Measurements from ENCODE around the gene SPDYE17.
"Not testable (repeated sequence)": the region's sequence is repeated elsewhere in the genome, so short reads cannot be mapped to it uniquely, and the experiment has no call there.

Gene SPDYE17, protein sequence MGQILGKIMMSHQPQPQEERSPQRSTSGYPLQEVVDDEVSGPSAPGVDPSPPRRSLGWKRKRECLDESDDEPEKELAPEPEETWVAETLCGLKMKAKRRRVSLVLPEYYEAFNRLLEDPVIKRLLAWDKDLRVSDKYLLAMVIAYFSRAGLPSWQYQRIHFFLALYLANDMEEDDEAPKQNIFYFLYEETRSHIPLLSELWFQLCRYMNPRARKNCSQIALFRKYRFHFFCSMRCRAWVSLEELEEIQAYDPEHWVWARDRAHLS

DNA sequence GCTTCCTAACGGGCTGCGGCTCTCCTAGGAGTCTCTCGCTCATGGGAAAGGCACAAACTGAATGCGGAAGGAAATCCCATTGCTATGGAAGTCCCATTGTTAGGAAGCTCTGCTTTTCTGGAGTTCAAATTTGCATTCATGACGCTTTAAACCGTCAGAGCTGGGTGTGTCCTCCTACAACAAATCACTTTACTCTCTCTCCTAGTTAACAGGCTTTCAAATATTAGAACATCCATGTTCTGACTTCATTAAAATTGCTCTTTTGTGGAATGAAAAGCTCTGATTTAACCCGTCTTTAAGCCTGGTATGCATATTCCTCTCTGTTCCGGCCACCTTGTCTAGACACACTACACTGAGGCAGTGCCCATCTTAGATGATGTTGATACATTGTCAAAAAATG, at the start of gene SPDYE17:
SPDYE17 (minus strand) TSS at position 101 of the 400 bp plus-strand sequence. CDS start 1,791 bp downstream, outside the sequence.
- not testable (repeated sequence) for DNase-seq

DNA sequence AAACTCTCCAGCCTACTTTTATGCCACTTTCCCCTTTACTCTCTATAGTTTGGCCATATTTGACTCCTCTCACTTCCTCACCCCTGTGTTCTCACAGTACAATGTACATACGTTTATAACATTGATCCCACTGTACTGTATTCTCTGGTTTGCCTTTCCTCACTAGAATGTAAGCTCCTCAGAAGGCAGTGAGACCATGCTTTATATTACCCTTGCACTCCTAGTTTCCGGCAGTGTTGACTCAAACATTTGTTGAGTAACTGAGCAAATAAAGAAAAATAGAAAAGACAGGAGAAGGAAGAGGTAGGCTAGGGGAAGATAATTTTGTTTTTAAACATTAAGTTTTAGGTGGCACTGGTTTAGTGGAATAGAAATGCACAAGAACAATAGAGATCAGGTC, 48.1 kb upstream of the SPDYE17 start:
- not testable (repeated sequence) for DNase-seq

DNA sequence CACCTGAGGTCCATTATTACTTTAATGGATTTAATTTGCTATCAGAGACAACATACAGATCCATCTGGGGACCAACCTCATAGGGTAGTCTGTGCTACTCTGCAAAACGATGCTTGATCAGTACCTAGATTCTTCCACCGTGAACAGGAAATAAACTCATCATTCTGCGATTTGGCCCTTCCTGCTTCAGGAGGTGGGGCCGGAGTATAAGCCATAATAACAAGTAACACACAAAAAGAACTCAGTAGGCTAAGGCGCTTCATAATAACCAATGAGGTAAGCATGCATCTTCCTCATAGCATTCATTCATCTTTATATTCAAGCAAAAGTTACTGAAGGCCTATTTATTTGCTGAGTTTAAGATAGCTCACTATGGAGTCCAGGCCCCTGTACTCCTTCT, 47.5 kb upstream of the SPDYE17 start:
- DNase-seq, result not testable (repeated sequence)

DNA sequence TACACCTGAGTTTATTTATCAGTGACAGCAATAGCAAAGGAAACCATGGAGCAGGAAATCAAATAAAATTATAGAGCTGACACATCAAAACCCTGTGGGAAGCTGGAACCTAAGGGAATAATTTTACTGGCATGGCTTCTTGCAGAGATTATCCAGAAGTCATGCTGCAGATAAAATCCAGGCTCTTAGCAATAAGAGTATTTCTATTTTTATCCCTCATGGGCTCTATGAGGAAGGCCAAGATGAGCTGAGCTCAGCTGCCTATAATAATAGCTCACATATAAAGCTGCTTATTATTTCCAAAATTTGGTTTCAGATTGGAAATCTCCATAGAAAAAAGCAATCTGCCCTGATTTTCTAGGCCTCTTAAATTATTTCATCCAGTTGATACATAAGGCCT, 47.0 kb upstream of the SPDYE17 start:
- DNase-seq, result not testable (repeated sequence)

DNA sequence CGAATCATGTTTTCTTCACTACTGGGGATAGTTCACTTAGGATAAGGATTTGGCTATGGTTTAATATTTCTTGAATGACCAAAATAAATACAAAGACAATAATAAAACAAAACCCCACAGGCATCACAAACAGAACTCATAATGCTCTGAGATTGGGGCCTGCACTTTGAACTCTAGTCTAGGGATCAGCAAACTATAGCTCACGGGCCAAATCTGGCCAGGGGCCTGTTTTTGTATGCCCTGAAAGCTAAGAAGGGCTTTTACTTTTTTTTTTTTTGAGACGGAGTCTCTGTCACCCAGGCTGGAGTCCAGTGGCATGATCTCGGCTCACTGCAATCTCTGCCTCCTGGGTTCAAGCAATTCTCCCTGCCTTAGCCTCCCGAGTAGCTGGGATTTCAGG, 44.9 kb upstream of the SPDYE17 start:
- not testable (repeated sequence) for DNase-seq

DNA sequence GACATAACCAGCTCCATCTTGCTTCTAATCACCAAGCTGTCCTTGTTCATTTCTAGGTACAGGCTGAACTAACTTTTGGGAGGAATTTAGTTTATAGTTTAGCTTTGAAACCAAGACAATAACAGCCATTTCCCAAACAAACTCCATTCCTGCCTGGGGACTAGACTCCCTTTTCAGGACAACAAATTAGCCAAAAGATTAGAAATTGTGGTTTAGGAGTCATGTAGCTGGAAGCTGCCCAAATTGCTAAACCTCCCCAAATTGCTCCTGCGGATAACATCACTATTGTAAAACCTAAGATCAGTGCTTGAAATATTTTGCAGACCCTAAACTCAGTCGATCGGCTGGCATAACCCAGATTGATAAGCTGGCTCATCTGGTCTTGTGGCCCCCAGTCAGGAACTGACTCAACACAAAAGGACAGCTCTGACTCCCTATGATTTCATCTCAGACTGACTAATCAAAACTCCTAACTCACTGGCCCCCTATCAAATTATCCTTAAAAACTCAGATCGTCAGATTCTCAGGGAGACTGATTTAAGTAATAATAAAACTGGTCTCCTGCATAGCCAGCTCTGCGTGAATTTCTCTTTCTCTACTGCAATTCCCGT, 42.7 kb upstream of the SPDYE17 start:
- DNase-seq, result not testable (repeated sequence)

DNA sequence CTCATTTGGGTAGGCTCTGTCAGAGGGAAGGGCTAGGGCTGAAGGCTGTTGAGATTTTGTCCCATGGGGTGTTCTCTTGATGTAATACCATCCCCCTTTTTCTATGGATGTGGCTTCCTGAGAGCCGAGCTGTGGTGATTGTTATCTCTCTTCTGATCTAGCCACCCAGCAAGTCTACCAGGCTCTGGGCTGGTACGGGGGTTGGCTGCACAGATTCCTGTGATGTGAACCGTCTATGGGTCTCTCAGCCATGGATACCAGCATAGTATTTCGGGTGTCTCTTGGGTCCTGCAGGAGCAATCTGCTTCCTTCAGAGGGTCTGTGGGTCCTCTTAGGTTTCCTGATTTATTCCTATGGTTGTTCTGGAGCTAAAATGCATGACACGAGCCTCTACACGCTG, 38.9 kb upstream of the SPDYE17 start:
- not testable (repeated sequence) for DNase-seq

DNA sequence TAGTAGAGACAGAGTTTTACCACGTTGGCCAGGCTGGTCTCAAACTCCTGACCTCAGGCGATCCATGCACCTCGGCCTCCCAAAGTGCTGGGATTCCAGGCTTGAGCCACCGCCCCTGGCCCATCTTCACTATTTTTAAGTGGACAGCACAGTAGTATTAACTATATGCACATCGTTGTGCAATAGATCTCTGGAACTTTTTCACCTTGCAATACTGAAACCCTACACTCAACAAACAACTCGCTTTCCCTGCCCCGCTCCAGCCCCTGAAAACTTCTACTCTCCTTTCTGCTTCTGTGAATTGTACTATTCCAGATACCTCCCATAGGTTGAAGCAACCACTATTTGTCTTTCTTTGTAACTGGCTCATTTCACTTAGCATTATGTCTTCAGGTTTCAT, 33.7 kb upstream of the SPDYE17 start:
- not testable (repeated sequence) for DNase-seq

DNA sequence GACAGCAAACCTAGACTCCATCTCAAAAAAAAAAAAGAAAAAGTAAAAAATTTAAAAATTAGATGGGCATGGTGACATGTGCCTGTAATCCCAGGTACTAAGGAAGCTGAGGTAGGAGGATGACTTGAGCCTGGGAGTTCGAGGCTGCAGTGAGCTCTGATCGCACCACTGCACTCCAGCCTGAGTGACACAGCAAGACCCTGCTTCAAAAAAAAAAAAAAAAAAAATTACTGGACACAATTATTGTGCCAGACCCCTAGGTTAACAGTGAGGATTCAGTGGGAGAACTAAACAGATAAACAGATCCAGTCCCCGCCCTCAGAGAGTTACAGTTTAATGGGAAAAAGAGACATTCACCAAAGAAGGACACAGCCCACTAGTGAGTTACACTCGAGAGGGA, 31.6 kb upstream of the SPDYE17 start:
- not testable (repeated sequence) for DNase-seq

DNA sequence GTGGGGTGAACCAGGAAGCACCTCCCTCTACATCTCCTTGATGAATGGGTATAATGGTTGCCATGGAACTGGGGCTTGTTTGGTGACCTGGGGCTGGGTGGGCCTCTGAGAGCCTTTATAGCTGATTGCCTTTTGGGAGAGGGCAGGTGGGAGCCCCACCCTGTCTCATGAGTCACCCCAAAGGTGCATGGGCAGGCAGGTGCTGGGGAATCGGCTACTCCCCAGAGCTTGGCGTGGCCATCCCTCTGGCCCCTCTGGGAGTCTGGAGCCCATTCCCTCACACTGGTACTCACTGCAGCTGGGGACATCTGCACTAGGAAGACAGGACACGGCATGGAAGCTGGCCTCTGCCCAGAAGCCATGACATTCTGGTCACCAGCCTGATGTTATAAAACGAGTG, 30.4 kb upstream of the SPDYE17 start, which contains the start of gene SPDYE18:
SPDYE18 (minus strand) TSS at position 2 of the 400 bp plus-strand sequence. CDS start 2,046 bp downstream, outside the sequence.
- DNase-seq, result not testable (repeated sequence)

DNA sequence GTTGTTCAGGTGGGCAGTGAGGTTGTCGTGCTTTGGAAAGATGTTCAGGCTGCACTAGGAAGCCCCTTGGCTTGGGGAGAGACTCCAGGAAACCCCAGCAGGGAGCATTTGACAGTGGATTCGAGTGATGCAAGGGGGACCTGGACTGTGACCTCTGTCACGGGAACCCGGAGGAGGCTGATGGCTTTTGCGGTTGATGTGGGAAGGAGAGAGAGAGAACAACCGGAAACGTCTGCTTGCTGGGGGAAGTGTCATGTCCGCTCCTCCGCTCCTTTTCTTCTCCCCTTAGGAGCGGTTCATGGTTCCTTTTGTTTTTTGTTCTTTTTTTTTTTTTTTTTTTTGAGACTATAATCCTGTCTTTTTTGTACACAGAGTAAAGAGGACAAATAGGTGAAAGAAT, 5.8 kb downstream of the SPDYE17 start:
- DNase-seq, result not testable (repeated sequence)

DNA sequence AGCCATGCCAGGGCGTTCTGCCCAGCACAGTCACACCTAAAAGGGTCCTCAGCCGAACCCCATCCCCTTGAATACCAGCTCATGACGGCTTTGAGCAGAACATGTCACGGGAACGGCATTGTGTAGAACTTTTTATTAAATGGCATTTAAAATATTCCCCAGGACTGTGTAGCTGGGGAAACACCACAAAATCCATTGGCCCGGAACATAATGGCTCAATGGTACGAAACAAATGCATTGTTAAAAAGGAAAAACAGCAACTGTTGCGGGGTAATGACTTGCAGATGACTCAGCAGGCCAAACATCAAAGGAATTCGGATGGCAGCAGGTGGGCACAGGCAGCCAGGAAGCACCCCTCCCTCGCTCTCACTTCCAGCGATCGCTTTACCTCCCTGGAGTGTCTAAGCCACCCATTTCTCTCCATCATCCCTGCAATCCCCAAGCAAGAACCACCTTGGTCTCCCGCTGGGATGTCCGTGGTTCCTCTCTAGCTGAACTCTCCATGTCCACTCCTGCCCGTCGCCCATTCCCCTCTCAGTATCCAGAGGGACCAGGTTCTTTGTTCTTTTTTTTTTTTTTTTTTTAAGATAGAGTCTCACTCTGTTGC, 22.0 kb downstream of the SPDYE17 start:
- DNase-seq, result peak; percentile 17

DNA sequence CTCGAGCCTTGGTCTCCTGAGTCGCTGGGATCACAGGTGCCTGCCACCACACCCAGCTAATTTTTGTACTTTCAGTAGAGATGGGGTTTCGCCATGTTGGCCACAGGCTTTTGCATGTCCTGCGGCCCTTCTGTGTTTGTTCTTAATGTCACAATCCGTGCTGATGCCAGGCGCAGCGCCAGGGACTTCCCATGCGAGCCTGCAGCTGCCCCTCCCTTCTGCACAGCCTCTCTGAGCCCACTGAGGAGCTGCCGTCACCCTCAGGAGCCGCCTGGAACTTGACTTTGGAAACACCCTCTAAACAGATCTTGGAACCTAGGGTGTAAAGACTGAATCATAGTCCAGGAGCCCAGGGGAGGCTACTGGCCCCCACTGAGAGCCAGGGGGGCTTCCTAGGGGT, 24.2 kb downstream of the SPDYE17 start:
- peak; percentile 1 for DNase-seq

DNA sequence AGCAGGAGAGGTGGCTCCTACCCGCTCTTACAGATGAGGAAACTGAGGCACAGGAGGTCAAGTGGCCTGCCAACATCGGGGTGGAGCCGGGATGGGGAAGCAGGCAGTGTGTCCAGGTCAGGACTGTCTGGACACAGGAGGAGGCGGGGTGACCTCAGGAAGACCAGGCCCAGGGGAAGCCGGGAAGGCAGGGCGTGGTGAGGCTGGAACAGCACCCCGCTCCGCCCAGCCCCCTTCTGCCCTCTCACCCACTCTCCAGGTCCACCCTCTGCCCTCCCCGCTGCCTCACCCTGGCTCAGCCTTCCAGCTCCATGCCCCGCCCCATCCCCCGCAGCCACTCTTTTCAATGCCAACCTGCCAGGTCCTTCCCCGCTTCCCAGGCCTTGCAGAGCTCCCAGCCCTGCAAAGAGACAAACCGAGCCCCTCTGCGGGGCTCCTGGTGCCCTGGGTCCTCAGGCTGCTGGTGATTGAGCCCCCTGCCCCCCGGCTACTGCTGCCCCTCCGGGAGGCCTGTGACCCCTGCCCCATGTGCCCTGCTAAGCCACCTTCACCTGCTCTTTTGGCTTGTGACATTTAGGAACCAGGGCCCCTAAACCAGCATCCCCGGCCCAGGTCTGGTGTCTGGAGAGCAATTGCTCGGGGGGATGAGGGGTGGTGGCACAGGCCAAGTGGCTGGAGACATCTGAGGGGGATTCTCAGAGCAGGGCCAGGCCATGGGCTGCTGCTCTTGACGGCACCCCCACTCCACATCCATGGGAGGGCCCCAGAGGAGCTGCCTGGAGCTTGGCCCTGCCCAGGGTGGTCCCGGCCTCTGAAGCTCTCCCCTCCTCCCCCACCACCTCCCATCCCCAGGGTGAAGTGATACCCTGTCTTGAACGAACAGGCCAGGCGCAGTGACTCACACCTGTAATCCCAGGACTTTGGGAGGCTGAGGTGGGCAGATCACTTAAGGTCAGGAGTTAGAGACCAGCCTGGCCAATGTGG, 25.7 kb downstream of the SPDYE17 start:
- not testable (repeated sequence) for DNase-seq

DNA sequence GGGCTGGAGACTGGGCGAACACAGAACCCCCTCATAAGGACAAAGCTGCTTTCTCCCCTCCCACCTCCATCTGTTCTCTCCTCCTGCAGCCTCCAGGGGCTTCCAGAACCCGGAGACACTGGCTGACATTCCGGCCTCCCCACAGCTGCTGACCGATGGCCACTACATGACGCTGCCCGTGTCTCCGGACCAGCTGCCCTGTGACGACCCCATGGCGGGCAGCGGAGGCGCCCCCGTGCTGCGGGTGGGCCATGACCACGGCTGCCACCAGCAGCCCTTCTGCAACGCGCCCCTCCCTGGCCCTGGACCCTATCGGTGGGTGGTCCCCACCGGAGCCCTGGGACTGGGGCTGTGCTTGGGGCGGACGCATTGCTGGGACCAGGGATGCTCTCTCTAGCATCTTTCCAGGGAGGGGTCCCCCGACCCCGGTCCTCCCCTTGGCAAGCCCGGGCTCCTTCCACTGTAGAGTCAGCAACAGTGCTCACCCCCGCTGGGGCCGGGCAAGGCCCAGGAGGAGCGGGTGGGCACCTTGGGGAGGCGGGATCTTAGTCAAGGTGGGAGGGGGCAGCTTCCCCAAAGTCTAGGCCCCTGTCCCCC, 26.6 kb downstream of the SPDYE17 start:
- not testable (repeated sequence) for DNase-seq

DNA sequence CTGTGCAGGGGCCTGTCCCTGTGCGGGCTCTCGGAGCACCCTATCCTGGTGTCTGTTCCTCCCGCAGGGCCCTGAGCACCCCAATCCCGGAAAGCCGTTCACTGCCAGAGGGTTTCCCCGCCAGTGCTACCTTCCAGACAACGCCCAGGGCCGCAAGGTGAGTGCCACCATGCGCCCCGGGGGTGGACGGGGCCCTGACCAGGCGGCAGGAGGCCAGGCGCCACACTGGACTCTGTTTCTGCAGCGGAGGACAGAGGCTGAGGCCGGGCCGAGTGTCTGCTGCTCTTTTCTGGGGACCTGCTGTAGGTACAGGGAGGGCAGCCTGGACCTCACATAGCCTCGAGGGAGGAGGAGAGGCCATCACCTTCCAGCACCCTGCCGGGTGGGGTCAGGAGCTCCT, 28.0 kb downstream of the SPDYE17 start:
- DNase-seq, result not testable (repeated sequence)

DNA sequence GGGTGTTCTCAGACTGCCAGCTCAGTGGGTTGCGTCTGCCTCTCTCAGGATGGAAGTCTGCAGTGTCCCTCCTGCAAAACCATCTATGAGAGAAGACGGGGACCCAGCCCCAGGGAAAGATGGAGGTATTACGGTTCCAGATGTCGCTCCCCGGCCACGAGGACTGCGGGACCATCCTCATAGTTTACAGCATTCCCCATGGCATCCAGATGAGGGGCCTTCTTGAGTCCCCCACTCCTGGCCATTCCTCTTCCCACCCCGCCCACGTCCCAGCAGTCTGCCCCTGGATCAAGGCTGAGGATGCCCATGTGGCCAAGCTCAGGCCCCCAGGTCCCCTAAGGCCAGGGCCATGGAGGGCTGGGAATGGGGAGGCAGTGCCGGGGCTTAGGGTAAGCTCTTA, 28.9 kb downstream of the SPDYE17 start:
- not testable (repeated sequence) for DNase-seq

DNA sequence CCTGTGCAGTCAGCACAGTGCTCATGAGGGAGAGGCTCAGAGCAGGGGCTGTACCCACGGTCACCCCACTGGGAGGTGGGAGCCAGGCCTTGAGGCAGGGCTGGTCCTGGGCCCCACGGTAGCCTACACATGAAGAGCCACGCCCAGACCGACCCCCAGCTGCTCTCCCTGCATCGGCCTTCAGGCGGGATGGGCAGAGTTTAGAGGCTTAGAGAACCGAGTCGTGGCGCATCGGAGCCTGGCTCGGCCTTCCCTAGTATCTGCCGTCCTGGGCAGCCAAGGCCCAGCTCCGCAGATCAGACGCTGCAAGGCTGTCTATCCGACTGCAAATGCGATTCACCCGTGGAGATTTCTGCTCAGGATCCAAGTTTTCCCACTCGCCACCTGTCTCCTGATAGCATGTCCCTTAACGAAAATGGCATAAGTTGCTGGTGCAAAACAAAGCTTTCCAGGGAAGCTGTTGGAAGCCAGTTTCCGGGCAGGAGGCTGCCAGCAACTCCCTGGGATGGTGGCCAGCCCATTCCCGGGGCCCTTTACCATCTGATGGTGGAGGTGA, 29.4 kb downstream of the SPDYE17 start:
- DNase-seq, result peak; percentile 0

DNA sequence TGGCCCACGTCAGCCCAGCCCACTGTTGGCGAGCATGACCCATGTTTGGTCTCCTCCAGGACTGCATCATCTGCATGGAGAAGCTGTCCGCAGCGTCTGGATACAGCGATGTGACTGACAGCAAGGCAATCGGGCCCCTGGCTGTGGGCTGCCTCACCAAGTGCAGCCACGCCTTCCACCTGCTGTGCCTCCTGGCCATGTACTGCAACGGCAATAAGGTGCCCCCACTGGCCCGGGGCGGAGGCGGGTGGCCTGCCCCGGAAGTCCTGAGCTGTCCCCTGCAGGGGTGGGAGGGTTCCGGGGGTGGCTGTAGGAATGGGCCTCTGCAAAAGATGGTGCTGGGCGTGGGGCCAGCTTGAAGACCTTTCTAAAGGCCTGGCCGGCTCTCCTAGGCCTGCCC, 30.1 kb downstream of the SPDYE17 start:
- DNase-seq, result not testable (repeated sequence)

DNA sequence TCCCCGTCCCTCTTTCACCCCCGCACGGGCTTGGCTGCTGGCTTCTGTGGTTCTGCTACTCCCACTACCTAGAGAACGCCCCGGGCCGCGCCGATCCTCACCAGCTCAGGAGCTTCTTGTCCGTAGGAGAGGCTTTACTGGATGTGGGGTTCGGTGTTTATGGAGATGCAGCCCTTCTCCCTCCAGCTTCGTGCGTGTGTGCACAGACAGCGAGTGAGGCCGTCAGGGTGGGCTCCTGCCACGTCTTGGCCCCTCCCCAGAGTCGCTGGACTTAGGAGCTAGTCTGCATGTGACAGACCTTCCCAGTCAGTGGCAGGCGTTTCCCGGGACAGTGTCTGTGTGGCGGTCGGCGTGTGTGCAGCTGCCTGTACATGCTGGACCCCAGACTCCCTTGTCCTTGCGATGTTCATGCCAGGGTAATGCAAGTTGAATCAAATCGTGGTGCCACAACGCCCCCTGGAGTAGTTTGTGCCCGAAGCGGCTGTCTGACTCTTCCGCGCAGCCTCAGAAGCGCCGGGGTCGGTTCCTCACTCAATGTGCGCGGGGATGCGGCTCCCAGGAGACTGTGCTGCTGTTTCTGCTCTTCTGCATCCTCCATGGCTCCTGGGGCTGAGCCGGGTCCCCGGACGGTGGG, 32.6 kb downstream of the SPDYE17 start:
- DNase-seq, result not testable (repeated sequence)

DNA sequence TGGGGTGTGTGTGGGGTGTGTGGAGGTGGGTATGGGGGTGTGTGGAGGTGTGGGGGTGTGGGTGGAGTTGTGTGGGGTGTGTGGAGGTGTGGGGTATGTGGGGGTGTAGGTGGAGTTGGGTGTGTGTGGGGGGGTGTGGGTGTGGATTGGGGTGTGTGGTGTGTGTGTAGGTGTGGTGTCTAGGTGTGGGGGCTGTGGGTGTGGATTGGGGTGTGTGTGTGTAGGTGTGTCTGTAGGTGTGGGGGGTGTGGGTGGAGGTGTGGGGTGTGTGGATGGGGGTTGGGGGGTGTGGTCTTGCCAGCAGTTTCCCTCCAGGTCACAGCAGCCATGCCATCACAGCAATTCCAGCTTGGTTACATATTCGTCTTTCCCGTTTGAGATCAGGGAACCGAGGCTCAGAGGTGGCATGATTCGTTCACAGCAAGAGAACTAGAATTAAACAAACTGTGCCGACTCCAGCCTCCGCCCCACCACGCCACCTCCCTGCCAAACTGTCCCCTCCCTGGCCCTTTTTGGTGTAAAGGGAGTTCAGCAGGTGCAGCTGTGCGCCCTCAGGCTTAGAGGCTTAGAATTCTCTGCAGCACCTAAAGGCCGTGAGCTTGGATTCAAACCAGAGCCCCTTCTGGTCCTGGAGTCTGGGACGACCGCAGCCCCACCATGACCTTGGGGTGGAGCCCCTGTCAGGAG, 33.3 kb downstream of the SPDYE17 start:
- DNase-seq, result not testable (repeated sequence)

All from NCI-H226 (cell line).